Mucosa of descending colon (tissue), 3 donors: ENCODE measurements around the gene CORO1C. TPM values are rescaled to one million over a fixed set of nuclear protein-coding genes. Genes with fewer than 3 reads are reported as not detected.

ENCODE experiments used
- ATAC-seq: fragments of 200-7000 bp; cut with Tn5 transposase; one replicate; pipeline ENCODE4 v1.9.1; 2020; ENCODE audit warnings: mild to moderate bottlenecking, moderate library complexity
- DNase-seq, 3 donors: peaks; one replicate each; pipeline ENCODE4 v3.0.0-alpha.2; 2020
- H3K36me3 ChIP-seq: fragments of 200-600 bp; one replicate; pipeline ENCODE4 v1.8.0; 2021; ENCODE audit warnings: low read depth, mild to moderate bottlenecking
- H3K4me1 ChIP-seq: fragments of 200-600 bp; one replicate; pipeline ENCODE4 v1.8.0; 2021; ENCODE audit warnings: low read depth, mild to moderate bottlenecking
- H3K4me3 ChIP-seq: fragments of 200-600 bp; one replicate; pipeline ENCODE4 v1.8.0; 2021; ENCODE audit warnings: mild to moderate bottlenecking
- H3K9me3 ChIP-seq: fragments of 200-600 bp; one replicate; pipeline ENCODE4 v1.8.0; 2021; ENCODE audit warnings: mild to moderate bottlenecking
- CTCF ChIP-seq: fragments of 200-600 bp; IDR thresholded peaks from one replicate; pipeline ENCODE4 v1.8.0; 2022; ENCODE audit warnings: antibody characterized with exemption, mild to moderate bottlenecking
- intact Hi-C, 2 donors: fragments of 100-400 bp; cut with DNase I in 1 of 2; cut with micrococcal nuclease in 1 of 2; formaldehyde crosslinking; loops; one replicate each; pipeline versions ENCODE4 v1.11.0 to v1.11.1; 2022; cut with DNase I, micrococcal nuclease
- total RNA-seq, 3 donors: library from RNA; stranded (reverse); fragmentation: NEBNext Ultra II Directional in 2 of 3; extraction: Animal tissue kit (Norgen Biotek cat#: 25700) in 2 of 3; gene quantifications; one replicate each; pipeline versions ENCODE4 v1.2.1 to v1.2.4, GENCODE V29; 2021 to 2023
- donor health status: DM: no; HTN: no; CAD: no; lungs with moderate emphysema.
- donor health status: DM: no; HTN: no; CAD: no.
- donor health status: DM: no; HTN: yes; CAD: no.

The CORO1C gene
- total RNA-seq, 3 donors from 2014 or later = 80.5 to 328 (median 123) TPM

- peak; percentile 99 to 100 (median 100) for DNase-seq
- Histone ChIP-seq H3K4me1 (peaks cover 34% of the 10 kb centered on the region), H3K4me3 (peak overlapping the region; percentile 73), H3K9me3 (no peaks in the 10 kb centered on the region), H3K36me3 (no peaks in the 10 kb centered on the region)
- intact Hi-C loops = loop anchor here in 1 of 2 donors (10.0 kb wide), 1 partner anchor 63 kb away; no protein-coding TSS in a partner anchor
- TF ChIP-seq CTCF = no peak
- peak; percentile 77 for ATAC-seq
Observed at GRCh38 chr12:108731866-108732461, 646 bp upstream of the CORO1C start.

GRCh38 chr12:108730365-108731104 lies 783 bp downstream of the CORO1C start:
- peak overlapping the region; percentile 73 for H3K4me3 ChIP-seq
- no peaks in the 10 kb centered on the region for H3K9me3 ChIP-seq
- peak; percentile 3 for ATAC-seq
- TF ChIP-seq CTCF = no peak
- peak; percentile 68 to 85 (median 79) for DNase-seq
- intact Hi-C loops = loop anchor here in 1 of 2 donors (10.0 kb wide), 1 partner anchor 64 kb away; no protein-coding TSS in a partner anchor
- peaks cover 35% of the 10 kb centered on the region for H3K4me1 ChIP-seq
- H3K36me3 ChIP-seq = no peaks in the 10 kb centered on the region

GRCh38 chr12:108729612-108730364 lies 1.5 kb downstream of the CORO1C start:
- H3K9me3 ChIP-seq = no peaks in the 10 kb centered on the region
- intact Hi-C loops = loop anchor here in 1 of 2 donors (10.0 kb wide), 2 partner anchors 65 kb away; no protein-coding TSS in a partner anchor
- no peak overlapping the region for H3K4me3 ChIP-seq
- no peaks in the 10 kb centered on the region for H3K36me3 ChIP-seq
- H3K4me1 ChIP-seq = peaks cover 40% of the 10 kb centered on the region
- DNase-seq (no peak), ATAC-seq (no peak)
- no peak for TF ChIP-seq CTCF

GRCh38 chr12:108728820-108729611 lies 2.3 kb downstream of the CORO1C start:
- H3K4me3 ChIP-seq = no peak overlapping the region
- H3K4me1 ChIP-seq = peaks cover 41% of the 10 kb centered on the region
- no peak for DNase-seq
- no peak for ATAC-seq
- H3K36me3 ChIP-seq = no peaks in the 10 kb centered on the region
- TF ChIP-seq CTCF = no peak
- intact Hi-C loops = loop anchor here in 1 of 2 donors (10.0 kb wide), 1 partner anchor 64 kb away; no protein-coding TSS in a partner anchor
- H3K9me3 ChIP-seq = no peaks in the 10 kb centered on the region
